Activated naive CD8-positive, alpha-beta T cell (primary cell): ENCODE measurements around the gene RAB3IL1.
"Not testable (repeated sequence)": the region's sequence is repeated elsewhere in the genome, so short reads cannot be mapped to it uniquely, and the experiment has no call there.

Experiments used
- H3K27ac Mint-ChIP-seq: one replicate; pipeline ENCODE4 v1.8.0; 2021; ENCODE audit warnings: mixed read lengths
- H3K27me3 Mint-ChIP-seq: one replicate; pipeline ENCODE4 v1.8.0; 2021; ENCODE audit warnings: mixed read lengths
- H3K36me3 Mint-ChIP-seq: one replicate; pipeline ENCODE4 v1.8.0; 2021; ENCODE audit warnings: mixed read lengths
- H3K4me1 Mint-ChIP-seq: one replicate; pipeline ENCODE4 v1.8.0; 2021; ENCODE audit warnings: low read depth, mixed read lengths
- H3K4me3 Mint-ChIP-seq: one replicate; pipeline ENCODE4 v1.8.0; 2021; ENCODE audit warnings: mild to moderate bottlenecking, mixed read lengths
- H3K9me3 Mint-ChIP-seq: one replicate; pipeline ENCODE4 v1.8.0; 2021; ENCODE audit warnings: low read depth, mixed read lengths

The RAB3IL1 gene

GRCh38 chr11:61917334-61918109, at the start of gene RAB3IL1:
TSS of gene RAB3IL1 (minus strand) at chr11:61917566. CDS start at chr11:61917367, 199 bp downstream.
- Mint-ChIP-seq H3K4me3 (peak within 1 kb of the TSS; percentile 83), H3K27ac (peak within 1 kb of the TSS; percentile 19), H3K4me1 (peaks cover 8% of the 10 kb centered on the region), H3K9me3 (no peaks in the 10 kb centered on the region), H3K27me3 (peaks cover 38% of the 10 kb centered on the region), H3K36me3 (no peaks in the 10 kb centered on the region)

DNA sequence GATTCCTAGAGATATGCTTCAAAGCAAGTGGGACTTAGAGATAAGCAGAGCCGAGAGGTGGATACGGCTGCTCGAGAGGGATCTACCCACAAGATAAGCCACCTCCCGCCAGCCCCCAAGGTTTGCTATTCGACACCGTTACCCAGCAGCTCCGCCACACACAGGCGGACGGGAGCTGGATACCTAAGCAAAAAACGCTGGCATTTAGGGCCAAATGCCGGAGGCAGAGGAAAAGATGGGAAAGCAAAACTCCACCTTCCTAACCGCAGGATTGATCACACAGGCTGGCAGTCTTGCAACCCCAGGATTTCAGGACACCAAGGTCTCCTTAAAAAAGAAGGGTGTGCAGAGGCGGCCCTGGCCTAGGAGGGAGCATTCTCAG, 49.4 kb upstream of the RAB3IL1 start:
- H3K27me3 Mint-ChIP-seq, result no peaks in the 10 kb centered on the region
- H3K4me1 Mint-ChIP-seq, result peaks cover 63% of the 10 kb centered on the region
- H3K27ac Mint-ChIP-seq, result peak overlapping the region; percentile 88
- H3K4me3 Mint-ChIP-seq, result peak overlapping the region; percentile 94
- no peaks in the 10 kb centered on the region for H3K9me3 Mint-ChIP-seq
- H3K36me3 Mint-ChIP-seq, result peaks cover 20% of the 10 kb centered on the region

DNA sequence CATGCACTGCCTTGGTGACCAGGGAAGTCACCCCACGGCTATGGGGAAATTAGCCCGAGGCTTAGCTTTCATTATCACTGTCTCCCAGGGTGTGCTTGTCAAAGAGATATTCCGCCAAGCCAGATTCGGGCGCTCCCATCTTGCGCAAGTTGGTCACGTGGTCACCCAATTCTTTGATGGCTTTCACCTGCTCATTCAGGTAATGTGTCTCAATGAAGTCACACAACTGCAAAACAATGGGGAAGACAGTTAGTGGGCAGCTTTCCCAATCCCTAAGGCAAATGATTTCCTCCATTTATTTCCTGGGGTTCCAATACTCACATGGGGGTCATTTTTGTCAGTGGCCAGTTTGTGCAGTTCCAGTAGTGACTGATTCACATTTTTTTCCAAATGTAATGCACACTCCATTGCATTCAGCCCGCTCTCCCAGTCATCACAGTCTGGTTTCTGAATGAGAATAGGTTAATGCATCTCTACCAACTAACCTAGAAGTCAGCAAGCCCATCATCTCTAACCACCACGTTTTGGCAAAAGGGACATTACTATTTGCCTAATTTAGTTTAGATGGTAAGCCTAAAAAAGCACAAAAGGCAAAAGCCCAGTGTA, 47.4 kb upstream of the RAB3IL1 start:
- H3K9me3 Mint-ChIP-seq, H3K27me3 Mint-ChIP-seq: not testable (repeated sequence)
- peak overlapping the region; percentile 94 for H3K4me3 Mint-ChIP-seq
- peaks cover 20% of the 10 kb centered on the region for H3K36me3 Mint-ChIP-seq
- peaks cover 47% of the 10 kb centered on the region for H3K4me1 Mint-ChIP-seq
- peak overlapping the region; percentile 17 for H3K27ac Mint-ChIP-seq

- Mint-ChIP-seq H3K4me1 (peaks cover 42% of the 10 kb centered on the region), H3K27ac (no peak overlapping the region), H3K27me3 (no peaks in the 10 kb centered on the region), H3K9me3 (no peaks in the 10 kb centered on the region), H3K4me3 (peak overlapping the region; percentile 94), H3K36me3 (peaks cover 20% of the 10 kb centered on the region)
Observed at GRCh38 chr11:61964058-61964665, 46.8 kb upstream of the RAB3IL1 start.

GRCh38 chr11:61963282-61964057, 46.1 kb upstream of the RAB3IL1 start:
- peaks cover 20% of the 10 kb centered on the region for H3K36me3 Mint-ChIP-seq
- H3K4me3 Mint-ChIP-seq, result peak overlapping the region; percentile 94
- H3K9me3 Mint-ChIP-seq, result no peaks in the 10 kb centered on the region
- H3K27ac Mint-ChIP-seq, result peak overlapping the region; percentile 54
- peaks cover 37% of the 10 kb centered on the region for H3K4me1 Mint-ChIP-seq
- H3K27me3 Mint-ChIP-seq, result no peaks in the 10 kb centered on the region

DNA sequence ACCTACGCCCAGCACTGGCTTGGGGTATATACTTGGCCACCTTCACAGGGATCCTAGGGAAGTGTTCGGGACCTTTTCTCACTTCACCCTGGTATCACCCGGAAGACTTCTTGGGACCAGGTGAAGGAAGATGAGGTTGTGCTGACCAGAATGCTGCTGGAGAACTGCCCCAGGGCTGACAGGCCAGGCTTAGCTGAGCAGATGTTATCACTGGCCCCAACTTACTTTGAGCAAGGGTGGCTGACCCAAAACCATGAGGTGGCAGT, 45.6 kb upstream of the RAB3IL1 start:
- Mint-ChIP-seq H3K36me3 (peaks cover 20% of the 10 kb centered on the region), H3K9me3 (no peaks in the 10 kb centered on the region), H3K27ac (peak overlapping the region; percentile 54), H3K27me3 (no peaks in the 10 kb centered on the region), H3K4me1 (peaks cover 35% of the 10 kb centered on the region), H3K4me3 (no peak overlapping the region)

DNA sequence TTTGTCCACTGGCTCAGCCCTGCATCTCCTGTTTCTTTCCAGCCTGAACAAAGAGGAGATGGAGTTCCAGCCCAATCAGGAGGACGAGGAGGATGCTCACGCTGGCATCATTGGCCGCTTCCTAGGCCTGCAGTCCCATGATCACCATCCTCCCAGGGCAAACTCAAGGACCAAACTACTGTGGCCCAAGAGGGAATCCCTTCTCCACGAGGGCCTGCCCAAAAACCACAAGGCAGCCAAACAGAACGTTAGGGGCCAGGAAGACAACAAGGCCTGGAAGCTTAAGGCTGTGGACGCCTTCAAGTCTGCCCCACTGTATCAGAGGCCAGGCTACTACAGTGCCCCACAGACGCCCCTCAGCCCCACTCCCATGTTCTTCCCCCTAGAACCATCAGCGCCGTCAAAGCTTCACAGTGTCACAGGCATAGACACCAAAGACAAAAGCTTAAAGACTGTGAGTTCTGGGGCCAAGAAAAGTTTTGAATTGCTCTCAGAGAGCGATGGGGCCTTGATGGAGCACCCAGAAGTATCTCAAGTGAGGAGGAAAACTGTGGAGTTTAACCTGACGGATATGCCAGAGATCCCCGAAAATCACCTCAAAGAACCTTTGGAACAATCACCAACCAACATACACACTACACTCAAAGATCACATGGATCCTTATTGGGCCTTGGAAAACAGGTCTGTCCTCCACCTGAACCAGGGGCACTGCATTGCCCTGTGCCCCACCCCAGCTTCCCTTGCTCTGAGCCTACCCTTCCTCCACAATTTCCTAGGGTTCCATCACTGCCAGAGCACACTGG, 45.0 kb upstream of the RAB3IL1 start:
- Mint-ChIP-seq H3K36me3 (peaks cover 20% of the 10 kb centered on the region), H3K4me3 (no peak overlapping the region), H3K4me1 (peaks cover 35% of the 10 kb centered on the region), H3K27me3 (no peaks in the 10 kb centered on the region), H3K27ac (peak overlapping the region; percentile 54), H3K9me3 (no peaks in the 10 kb centered on the region)

- peaks cover 20% of the 10 kb centered on the region for H3K36me3 Mint-ChIP-seq
- H3K27ac Mint-ChIP-seq, result no peak overlapping the region
- H3K4me3 Mint-ChIP-seq, result no peak overlapping the region
- H3K27me3 Mint-ChIP-seq, result no peaks in the 10 kb centered on the region
- peaks cover 35% of the 10 kb centered on the region for H3K4me1 Mint-ChIP-seq
- H3K9me3 Mint-ChIP-seq, result no peaks in the 10 kb centered on the region
Observed at GRCh38 chr11:61961570-61962212, 44.3 kb upstream of the RAB3IL1 start.

DNA sequence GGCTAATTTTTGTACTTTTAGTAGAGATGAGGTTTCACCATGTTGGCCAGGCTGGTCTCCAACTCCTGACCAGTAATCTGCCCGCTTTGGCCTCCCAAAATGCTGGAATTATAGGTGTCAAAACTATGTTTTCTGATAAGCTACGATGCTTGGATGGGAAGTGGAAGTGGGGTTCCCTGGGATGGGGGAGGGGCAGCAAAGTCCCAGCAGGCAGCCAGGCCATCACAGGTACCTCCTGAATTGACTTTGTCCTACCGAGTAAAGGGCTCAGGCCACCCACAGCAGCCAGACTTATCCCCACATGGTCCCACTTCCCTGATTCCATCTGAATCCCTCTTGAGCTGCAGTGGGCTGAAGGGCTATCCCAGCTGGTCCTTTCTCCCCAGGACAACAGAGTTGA, 43.2 kb upstream of the RAB3IL1 start:
- Mint-ChIP-seq H3K36me3 (peaks cover 18% of the 10 kb centered on the region), H3K4me3 (no peak overlapping the region), H3K27me3 (no peaks in the 10 kb centered on the region), H3K4me1 (peaks cover 35% of the 10 kb centered on the region), H3K27ac (no peak overlapping the region), H3K9me3 (no peaks in the 10 kb centered on the region)

- H3K27ac Mint-ChIP-seq, result no peak overlapping the region
- H3K27me3 Mint-ChIP-seq, result no peaks in the 10 kb centered on the region
- no peaks in the 10 kb centered on the region for H3K9me3 Mint-ChIP-seq
- H3K4me3 Mint-ChIP-seq, result no peak overlapping the region
- H3K36me3 Mint-ChIP-seq, result peaks cover 11% of the 10 kb centered on the region
- peaks cover 26% of the 10 kb centered on the region for H3K4me1 Mint-ChIP-seq
Observed at GRCh38 chr11:61959678-61960077, 42.3 kb upstream of the RAB3IL1 start.

DNA sequence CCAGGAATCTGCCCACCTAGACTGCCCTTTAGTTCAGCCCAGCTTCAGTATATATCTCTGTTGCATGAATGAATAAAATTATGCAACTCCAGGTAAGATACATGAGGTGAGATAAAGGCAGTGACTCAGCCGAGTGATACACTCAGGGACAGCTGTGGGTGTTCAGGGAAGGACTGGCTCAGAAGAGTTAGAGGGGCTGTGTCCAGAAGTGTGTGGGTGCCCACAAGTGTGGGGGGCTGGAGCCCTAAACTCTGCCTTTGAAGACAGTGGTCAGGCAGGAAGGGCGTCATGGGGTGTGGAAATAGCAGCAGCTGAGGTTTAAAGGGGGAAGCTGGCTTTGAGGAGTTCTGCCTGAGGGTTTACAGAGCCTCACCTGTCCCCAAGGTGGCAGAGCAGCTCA, 41.7 kb upstream of the RAB3IL1 start:
- Mint-ChIP-seq H3K4me3 (no peak overlapping the region), H3K9me3 (no peaks in the 10 kb centered on the region), H3K4me1 (peaks cover 21% of the 10 kb centered on the region), H3K36me3 (peaks cover 7% of the 10 kb centered on the region), H3K27me3 (peaks cover 3% of the 10 kb centered on the region), H3K27ac (peak overlapping the region; percentile 46)

DNA sequence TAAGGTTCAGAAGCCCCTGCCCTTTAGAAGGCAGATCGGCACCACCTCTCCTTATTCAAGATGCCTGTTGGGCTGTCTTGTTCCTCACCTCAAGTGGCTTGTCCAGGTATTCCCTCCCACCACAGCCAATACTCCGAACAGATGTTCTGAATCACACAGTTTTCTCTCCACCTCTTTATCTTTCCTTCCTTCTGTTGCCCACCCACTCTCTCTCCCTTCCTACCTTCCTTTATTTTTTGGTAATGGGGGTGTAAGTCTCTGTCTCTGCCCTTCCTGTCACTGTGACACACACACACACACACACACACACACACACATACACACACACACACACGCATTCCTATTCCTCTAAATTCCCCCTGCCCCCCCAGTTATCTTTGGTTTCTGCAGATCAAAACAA, 41.2 kb upstream of the RAB3IL1 start:
- Mint-ChIP-seq H3K4me3 (no peak overlapping the region), H3K27me3 (peaks cover 3% of the 10 kb centered on the region), H3K36me3 (peaks cover 3% of the 10 kb centered on the region), H3K4me1 (peaks cover 15% of the 10 kb centered on the region), H3K9me3 (no peaks in the 10 kb centered on the region), H3K27ac (no peak overlapping the region)

DNA sequence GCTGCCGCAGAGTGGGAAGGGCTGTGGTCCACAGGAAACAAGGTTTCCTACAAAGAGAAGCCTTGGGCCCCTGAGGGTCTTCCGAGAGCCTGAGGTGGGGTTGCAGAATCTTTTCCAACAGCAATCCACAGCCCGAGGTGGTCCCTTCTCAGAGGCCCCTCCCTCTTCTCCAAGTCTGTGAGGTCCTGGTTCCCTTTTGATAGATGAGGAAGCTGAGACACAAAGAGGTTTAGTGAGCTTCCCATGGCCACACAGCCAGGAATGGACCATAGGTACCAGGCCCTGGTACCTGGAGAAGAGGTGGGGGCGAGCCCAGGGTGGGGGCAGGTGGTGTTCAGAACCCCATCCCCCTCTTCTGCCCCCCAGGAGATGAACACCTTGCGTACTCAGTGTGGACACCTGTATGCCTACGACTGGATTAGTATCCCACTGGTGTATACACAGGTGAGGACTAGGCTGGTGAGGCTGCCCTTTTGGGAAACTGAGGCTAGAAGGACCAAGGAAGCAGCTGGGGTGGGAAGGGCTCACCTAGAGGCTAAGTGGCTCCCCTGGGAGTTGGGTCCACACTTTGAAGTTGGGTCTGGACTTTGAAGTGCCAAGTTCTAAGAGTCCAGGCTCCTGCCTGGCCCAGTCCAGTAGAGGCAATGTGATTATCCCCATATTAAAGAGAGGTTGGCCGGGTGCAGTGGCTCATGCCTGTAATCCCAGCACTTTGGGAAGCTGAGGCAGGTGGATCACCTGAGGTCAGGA, 39.8 kb upstream of the RAB3IL1 start:
- H3K4me1 Mint-ChIP-seq, result peaks cover 6% of the 10 kb centered on the region
- H3K4me3 Mint-ChIP-seq, result no peak overlapping the region
- H3K27me3 Mint-ChIP-seq, result peaks cover 3% of the 10 kb centered on the region
- no peaks in the 10 kb centered on the region for H3K9me3 Mint-ChIP-seq
- H3K36me3 Mint-ChIP-seq, result no peaks in the 10 kb centered on the region
- no peak overlapping the region for H3K27ac Mint-ChIP-seq
